ENCODE data around the gene GSTT2B.

GRCh38 chr22:24006914-24007214, 45.9 kb upstream of the GSTT2B start:
- TF ChIP-seq CTCF (IDR thresholded peaks at IDR 0.05), result no peak
- no peak for TF ChIP-seq POLR2A (IDR thresholded peaks at IDR 0.05)
